Endodermal cell (in vitro differentiated cells): ENCODE measurements around the gene PHLDA2. TPM values are rescaled to one million over a fixed set of nuclear protein-coding genes. Genes with fewer than 3 reads are reported as not detected.

ENCODE experiments used
- DNase-seq: peaks from one replicate; pipeline ENCODE4 v3.0.0-alpha.2; 2017
- H3K27ac ChIP-seq: 2 replicates; pipeline ENCODE4 v1.5.1; 2013; ENCODE audit warnings: mild to moderate bottlenecking, low read depth, low read length, moderate library complexity
- H3K27me3 ChIP-seq: 2 replicates; pipeline ENCODE4 v1.6.1; 2013; ENCODE audit warnings: mild to moderate bottlenecking, low read length, moderate library complexity; ENCODE audit not compliant: insufficient read depth, control insufficient read depth, poor library complexity, severe bottlenecking
- H3K36me3 ChIP-seq: 2 replicates; pipeline ENCODE4 v1.7.0; 2013; ENCODE audit warnings: mild to moderate bottlenecking, low read length, moderate library complexity; ENCODE audit not compliant: control insufficient read depth, insufficient read depth
- H3K4me1 ChIP-seq: one replicate; pipeline ENCODE4 v1.7.0; 2013; ENCODE audit warnings: low read length; ENCODE audit not compliant: control insufficient read depth, insufficient read depth
- H3K4me3 ChIP-seq: 2 replicates; pipeline ENCODE4 v1.5.1; 2013; ENCODE audit warnings: mild to moderate bottlenecking, low read length, moderate library complexity
- H3K9ac ChIP-seq: 2 replicates; pipeline ENCODE4 v1.6.1; 2013; ENCODE audit warnings: mild to moderate bottlenecking, low read length, moderate library complexity; ENCODE audit not compliant: poor library complexity, severe bottlenecking; ENCODE audit errors: extremely low read depth
- H3K9me3 ChIP-seq: 2 replicates; pipeline ENCODE4 v1.6.1; 2013; ENCODE audit warnings: mild to moderate bottlenecking, low read length, moderate library complexity; ENCODE audit not compliant: control insufficient read depth
- H3K27ac Mint-ChIP-seq: 2 replicates; pipeline ENCODE4 v1.8.0; 2020; ENCODE audit warnings: mixed read lengths
- H3K27me3 Mint-ChIP-seq: 2 replicates; pipeline ENCODE4 v1.8.0; 2021; ENCODE audit warnings: mild to moderate bottlenecking, mixed read lengths; ENCODE audit not compliant: insufficient read depth
- H3K36me3 Mint-ChIP-seq: 2 replicates; pipeline ENCODE4 v1.8.0; 2020; ENCODE audit warnings: low read depth, mixed read lengths
- H3K4me1 Mint-ChIP-seq: 2 replicates; pipeline ENCODE4 v1.8.0; 2020; ENCODE audit warnings: mixed read lengths
- H3K4me3 Mint-ChIP-seq: 2 replicates; pipeline ENCODE4 v1.8.0; 2020; ENCODE audit warnings: mild to moderate bottlenecking, moderate library complexity, mixed read lengths
- H3K9me3 Mint-ChIP-seq: 2 replicates; pipeline ENCODE4 v1.8.0; 2020; ENCODE audit warnings: mild to moderate bottlenecking, mixed read lengths
- CTCF ChIP-seq: fragments of 200-600 bp; sonication (generic); conservative IDR thresholded peaks from 2 replicates; pipeline ENCODE4 v1.5.0; 2021; ENCODE audit warnings: antibody characterized with exemption, mild to moderate bottlenecking
- WGBS, 2 experiments: methylation state at CpG; one replicate each; pipeline versions ENCODE4 v1.1.5 to v1.1.7; 2013; ENCODE audit warnings: missing lambda C conversion rate in 2 of 2, mixed read lengths in 1 of 2; ENCODE audit not compliant: insufficient coverage in 1 of 2, insufficient read length in 1 of 2; 5-methylcytosine and 5-hydroxymethylcytosine counted together
- total RNA-seq, 2 donors: library from RNA; stranded (reverse); fragmentation: NEBNext Ultra II Directional in 1 of 2; extraction: Animal tissue kit (Norgen Biotek cat#: 25700) in 1 of 2; gene quantifications; 2 replicates in 1 of 2; 3 replicates in 1 of 2; pipeline ENCODE4 v1.2.1, GENCODE V29; 2021

The PHLDA2 gene
- total RNA-seq, 2 donors from 2014 or later = 3.0 to 5.1 TPM

DNA sequence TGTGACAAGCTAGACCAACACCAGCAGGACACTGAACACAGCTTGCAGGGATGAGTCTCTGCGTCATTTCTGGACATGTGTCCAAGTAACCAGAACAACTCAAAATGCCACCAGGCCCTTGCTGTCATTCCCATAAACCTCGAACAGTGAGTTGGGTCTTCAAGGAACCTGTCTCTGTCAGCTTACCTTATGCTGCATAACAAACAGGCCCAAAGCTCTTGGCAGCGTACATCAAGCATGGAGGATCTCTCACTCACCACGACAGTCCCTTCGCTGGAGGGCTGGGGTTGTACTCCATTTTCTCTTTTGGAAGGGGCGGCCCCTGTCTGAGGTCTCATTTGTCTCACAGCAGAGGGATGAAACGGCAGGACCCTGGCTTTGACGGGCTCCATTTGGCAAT, 50.4 kb downstream of the PHLDA2 start:
- Mint-ChIP-seq H3K4me3 (no peak overlapping the region), H3K36me3 (peaks cover 7% of the 10 kb centered on the region), H3K9me3 (peaks cover 12% of the 10 kb centered on the region), H3K27ac (no peak overlapping the region), H3K27me3 (peaks cover 89% of the 10 kb centered on the region), H3K4me1 (peaks cover 7% of the 10 kb centered on the region)
- no peaks in the 10 kb centered on the region for H3K36me3 ChIP-seq
- TF ChIP-seq CTCF = no peak
- peaks cover 32% of the 10 kb centered on the region for H3K27me3 ChIP-seq
- 95 to 97% methylated on average over 8 of the region's 8 CpGs for WGBS, 2 experiments
- no peak overlapping the region for H3K27ac ChIP-seq
- H3K9ac ChIP-seq = no peak overlapping the region
- peaks cover 5% of the 10 kb centered on the region for H3K4me1 ChIP-seq
- H3K4me3 ChIP-seq = no peak overlapping the region
- no peak for DNase-seq
- no peaks in the 10 kb centered on the region for H3K9me3 ChIP-seq

Other genes starting within 250 kb of the PHLDA2 start
- gene KCNQ1OT1, start 229.4 kb downstream of the PHLDA2 start, total RNA-seq = 1 to 10 TPM; 5.2 to 6.9 TPM
- 10 to 100 TPM; 37.6 to 60.9 TPM for gene CDKN1C, start 43.6 kb downstream of the PHLDA2 start, total RNA-seq
- gene NAP1L4, start 62.9 kb upstream of the PHLDA2 start, total RNA-seq = 100 to 1,000 TPM; 198 to 206 TPM
- 10 to 100 TPM; 48.0 to 52.8 TPM for gene CARS1, start 128.0 kb upstream of the PHLDA2 start, total RNA-seq
- 1 to 10 TPM; 1.2 to 4.8 TPM for gene OSBPL5, start 235.9 kb upstream of the PHLDA2 start, total RNA-seq